Cardiac fibroblast (primary cell): ENCODE data around the gene PSMD8.

ENCODE experiments used
- DNase-seq, 2 donors: peaks; one replicate each; pipeline versions ENCODE4 v3.0.0 to v3.0.0-alpha.2; 2010; ENCODE audit warnings: low read depth in 2 of 2
- H3K4me3 ChIP-seq, 2 donors: replicated peaks in 1 of 2; 1 replicate in 1 of 2; 2 replicates in 1 of 2; pipeline ENCODE4 v1.5.1; 2011; ENCODE audit warnings: low read depth in 2 of 2, low read length in 2 of 2, mild to moderate bottlenecking in 2 of 2, moderate library complexity in 1 of 2
- TF ChIP-seq, protein P1 (sequence below): IDR thresholded peaks from one replicate; pipeline ENCODE4 v1.5.1; 2011; ENCODE audit warnings: low read depth, mild to moderate bottlenecking, low read length, inconsistent platforms

PSMD8 gene

DNA sequence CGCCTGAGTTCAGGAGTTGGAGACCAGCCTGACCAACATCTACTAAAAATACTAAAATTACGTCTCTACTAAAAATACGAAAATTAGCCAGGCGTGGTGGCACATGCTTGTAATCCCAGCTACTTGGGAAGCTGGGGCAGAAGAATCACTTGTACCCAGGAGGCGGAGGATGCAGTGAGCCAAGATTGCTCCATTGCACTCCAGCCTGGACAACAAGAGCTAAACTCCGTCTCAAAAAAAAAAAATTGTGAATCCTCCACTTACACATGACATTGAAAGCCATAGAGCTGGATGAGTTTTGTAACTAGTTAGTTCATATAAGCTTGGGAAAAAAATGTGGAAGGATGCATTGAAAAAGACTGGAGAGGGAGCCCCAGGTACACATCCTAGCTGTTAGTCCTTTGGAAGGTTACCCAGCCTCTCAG is 452 bp upstream of the PSMD8 start:
- TF ChIP-seq, protein P1, sequence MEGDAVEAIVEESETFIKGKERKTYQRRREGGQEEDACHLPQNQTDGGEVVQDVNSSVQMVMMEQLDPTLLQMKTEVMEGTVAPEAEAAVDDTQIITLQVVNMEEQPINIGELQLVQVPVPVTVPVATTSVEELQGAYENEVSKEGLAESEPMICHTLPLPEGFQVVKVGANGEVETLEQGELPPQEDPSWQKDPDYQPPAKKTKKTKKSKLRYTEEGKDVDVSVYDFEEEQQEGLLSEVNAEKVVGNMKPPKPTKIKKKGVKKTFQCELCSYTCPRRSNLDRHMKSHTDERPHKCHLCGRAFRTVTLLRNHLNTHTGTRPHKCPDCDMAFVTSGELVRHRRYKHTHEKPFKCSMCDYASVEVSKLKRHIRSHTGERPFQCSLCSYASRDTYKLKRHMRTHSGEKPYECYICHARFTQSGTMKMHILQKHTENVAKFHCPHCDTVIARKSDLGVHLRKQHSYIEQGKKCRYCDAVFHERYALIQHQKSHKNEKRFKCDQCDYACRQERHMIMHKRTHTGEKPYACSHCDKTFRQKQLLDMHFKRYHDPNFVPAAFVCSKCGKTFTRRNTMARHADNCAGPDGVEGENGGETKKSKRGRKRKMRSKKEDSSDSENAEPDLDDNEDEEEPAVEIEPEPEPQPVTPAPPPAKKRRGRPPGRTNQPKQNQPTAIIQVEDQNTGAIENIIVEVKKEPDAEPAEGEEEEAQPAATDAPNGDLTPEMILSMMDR: no peak
- peak overlapping the region; percentile 39 to 91 for H3K4me3 ChIP-seq
- DNase-seq: no peak

- TF ChIP-seq, protein P1: no peak
- peak overlapping the region; percentile 90 to 91 for H3K4me3 ChIP-seq
- DNase-seq: no peak
Measured at GRCh38 chr19:38375098-38375493, 725 bp downstream of the PSMD8 start.

DNA sequence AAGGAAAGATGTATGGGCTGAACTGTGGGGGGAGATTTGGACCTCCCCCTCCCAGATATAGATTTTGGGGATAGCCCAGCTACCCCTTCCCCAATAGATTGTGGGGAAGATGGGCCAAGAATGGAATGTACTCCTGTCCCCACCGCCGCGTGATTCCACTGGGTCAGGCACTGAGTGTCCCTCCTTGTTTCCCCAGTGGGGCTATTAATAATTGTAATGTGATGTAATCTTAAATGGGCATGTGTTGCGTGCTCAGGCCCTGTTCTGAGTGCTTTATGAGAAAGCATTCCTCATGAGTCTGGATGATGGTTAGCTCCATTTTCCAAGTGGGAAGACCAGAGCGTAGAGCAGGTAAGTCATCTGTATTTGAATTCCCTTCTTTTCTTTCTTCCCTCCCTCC is 1.4 kb downstream of the PSMD8 start:
- TF ChIP-seq, protein P1: no peak
- DNase-seq: peak; percentile 23 to 62
- peak overlapping the region; percentile 90 to 91 for H3K4me3 ChIP-seq

GRCh38 chr19:38376576-38376975 is 2.2 kb downstream of the PSMD8 start:
- no peak for DNase-seq
- no peak overlapping the region for H3K4me3 ChIP-seq
- TF ChIP-seq, protein P1: no peak

DNA sequence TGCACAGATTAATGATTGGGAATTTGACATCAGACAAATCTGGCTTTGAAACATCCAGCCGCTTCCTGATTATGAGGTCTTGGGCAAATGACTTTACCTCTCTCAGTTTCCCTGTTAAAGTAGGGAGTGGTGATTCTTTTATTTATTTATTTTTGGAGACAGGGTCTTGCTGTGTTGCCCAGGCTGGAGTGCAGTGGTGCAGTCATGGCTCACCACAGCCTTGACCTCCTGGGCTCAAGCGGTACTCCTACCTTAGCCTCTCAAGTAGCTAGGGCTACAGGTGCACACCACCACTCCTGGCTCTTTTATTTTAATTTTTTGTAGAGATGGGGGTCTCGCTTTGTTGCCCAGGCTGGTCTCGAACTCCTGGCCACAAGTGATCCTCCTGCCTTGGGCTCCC is 2.7 kb downstream of the PSMD8 start:
- TF ChIP-seq, protein P1: no peak
- no peak overlapping the region for H3K4me3 ChIP-seq
- DNase-seq: no peak

DNA sequence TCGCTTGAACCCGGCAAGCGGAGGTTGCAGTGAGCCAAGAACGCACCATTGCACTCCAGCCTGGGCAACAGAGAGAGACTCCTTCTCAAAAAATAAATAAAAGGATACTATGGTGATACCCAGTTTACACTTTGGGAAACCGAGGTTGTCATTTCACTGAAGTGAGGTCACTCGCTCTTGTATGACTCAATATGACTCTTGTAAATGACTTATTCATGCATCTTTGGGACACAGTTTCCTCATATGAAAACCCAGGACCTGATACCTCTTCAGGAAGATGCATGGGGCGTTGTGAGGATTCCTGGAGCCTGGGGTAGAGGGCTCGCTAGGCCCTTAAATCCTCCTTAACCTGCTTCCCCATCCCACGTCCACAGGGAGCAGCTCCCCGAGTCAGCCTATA is 4.5 kb downstream of the PSMD8 start:
- TF ChIP-seq, protein P1: no peak
- DNase-seq: no peak
- H3K4me3 ChIP-seq: no peak overlapping the region

DNA sequence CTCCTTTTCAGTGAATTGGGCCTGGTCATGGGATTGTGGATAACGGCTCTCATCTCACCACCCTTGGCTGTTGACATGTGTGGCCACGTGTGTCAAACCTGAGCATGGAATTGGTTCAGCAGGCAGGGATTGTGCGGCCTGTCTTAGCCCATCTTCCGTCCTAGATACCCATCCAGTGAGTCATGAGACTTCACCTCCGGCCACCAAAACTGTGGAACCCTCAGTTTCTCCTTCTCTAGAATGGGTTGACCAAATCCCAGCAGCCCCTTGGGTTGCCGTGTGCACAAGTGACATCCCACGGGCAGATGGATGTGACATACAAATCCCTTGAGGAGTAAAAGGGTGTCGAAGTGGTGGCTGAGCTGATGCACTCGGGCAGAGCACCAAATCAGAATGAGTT is 6.8 kb downstream of the PSMD8 start:
- H3K4me3 ChIP-seq: no peak overlapping the region
- TF ChIP-seq, protein P1: no peak
- DNase-seq: no peak
